Stimulated activated naive B cell treated with anti-CD40 and anti-IgM and Interleukin-4, amounts not matched to agents 10 μg/mL and 1 μg/mL and 100 μg/mL, for 72 hours (primary cell): Measurements from ENCODE around the gene IL15RA.
"Not testable (repeated sequence)": the region's sequence is repeated elsewhere in the genome, so short reads cannot be mapped to it uniquely, and the experiment has no call there.

ENCODE experiments used
- ATAC-seq, 2 donors: fragments of 150-1000 bp; cut with Tn5 transposase; replicated peaks; 2 replicates each; pipeline ENCODE4 v1.10.0; 2021; ENCODE audit warnings: moderate library complexity in 1 of 2
- DNase-seq: peaks from one replicate; pipeline ENCODE4 v3.0.0; 2021
- H3K27ac Mint-ChIP-seq: one replicate; pipeline ENCODE4 v1.8.0; 2022; ENCODE audit warnings: mild to moderate bottlenecking, mixed read lengths
- H3K27me3 Mint-ChIP-seq, 2 donors: one replicate each; pipeline ENCODE4 v1.8.0; 2022; ENCODE audit warnings: mixed read lengths in 2 of 2
- H3K36me3 Mint-ChIP-seq, 2 donors: one replicate each; pipeline ENCODE4 v1.8.0; 2022; ENCODE audit warnings: mixed read lengths in 2 of 2, mild to moderate bottlenecking in 1 of 2
- H3K4me1 Mint-ChIP-seq, 2 donors: one replicate each; pipeline ENCODE4 v1.8.0; 2022; ENCODE audit warnings: mixed read lengths in 2 of 2, mild to moderate bottlenecking in 1 of 2
- H3K4me3 Mint-ChIP-seq, 2 donors: one replicate each; pipeline ENCODE4 v1.8.0; 2022; ENCODE audit warnings: mild to moderate bottlenecking in 2 of 2, mixed read lengths in 2 of 2, moderate library complexity in 1 of 2
- H3K9me3 Mint-ChIP-seq, 2 donors: one replicate each; pipeline ENCODE4 v1.8.0; 2022; ENCODE audit warnings: mixed read lengths in 2 of 2, mild to moderate bottlenecking in 1 of 2

The IL15RA gene

GRCh38 chr10:5959142-5959541 is 18.2 kb downstream of the IL15RA start:
- DNase-seq (no peak), ATAC-seq (no peak)
- Mint-ChIP-seq H3K9me3 (no peaks in the 10 kb centered on the region), H3K27ac (no peak overlapping the region), H3K36me3 (peaks cover 35 to 48% of the 10 kb centered on the region in 2 donors), H3K4me1 (no peaks in the 10 kb centered on the region), H3K4me3 (no peak overlapping the region), H3K27me3 (no peaks in the 10 kb centered on the region)

GRCh38 chr10:5958675-5959074 is 18.7 kb downstream of the IL15RA start:
- Mint-ChIP-seq H3K36me3 (peaks cover 35 to 49% of the 10 kb centered on the region in 2 donors), H3K4me1 (no peaks in the 10 kb centered on the region), H3K9me3 (no peaks in the 10 kb centered on the region), H3K27ac (no peak overlapping the region), H3K27me3 (no peaks in the 10 kb centered on the region), H3K4me3 (no peak overlapping the region)
- no peak for ATAC-seq
- DNase-seq, result no peak

GRCh38 chr10:5958077-5958476 is 19.3 kb downstream of the IL15RA start:
- Mint-ChIP-seq H3K4me3 (no peak overlapping the region), H3K4me1 (no peaks in the 10 kb centered on the region), H3K27me3 (no peaks in the 10 kb centered on the region), H3K27ac (no peak overlapping the region), H3K36me3 (peaks cover 39 to 53% of the 10 kb centered on the region in 2 donors), H3K9me3 (no peaks in the 10 kb centered on the region)
- no peak for DNase-seq
- no peak for ATAC-seq

GRCh38 chr10:5956146-5956936 is 21.0 kb downstream of the IL15RA start:
- H3K4me1 Mint-ChIP-seq, result no peaks in the 10 kb centered on the region
- H3K4me3 Mint-ChIP-seq, result no peak overlapping the region
- no peak overlapping the region for H3K27ac Mint-ChIP-seq
- ATAC-seq (no peak), DNase-seq (no peak)
- H3K27me3 Mint-ChIP-seq, result no peaks in the 10 kb centered on the region
- H3K36me3 Mint-ChIP-seq, result peaks cover 35 to 43% of the 10 kb centered on the region in 2 donors
- H3K9me3 Mint-ChIP-seq, result no peaks in the 10 kb centered on the region

- H3K4me3 Mint-ChIP-seq, result no peak overlapping the region
- H3K27ac Mint-ChIP-seq, result no peak overlapping the region
- H3K4me1 Mint-ChIP-seq, result peaks cover 0 to 3% of the 10 kb centered on the region in 2 donors
- H3K36me3 Mint-ChIP-seq, result peaks cover 23 to 27% of the 10 kb centered on the region in 2 donors
- H3K27me3 Mint-ChIP-seq, result no peaks in the 10 kb centered on the region
- no peak for DNase-seq
- H3K9me3 Mint-ChIP-seq, result no peaks in the 10 kb centered on the region
- no peak for ATAC-seq
Measured at GRCh38 chr10:5953676-5954075, 23.7 kb downstream of the IL15RA start.

- Mint-ChIP-seq H3K36me3 (peaks cover 22 to 26% of the 10 kb centered on the region in 2 donors), H3K9me3 (no peaks in the 10 kb centered on the region), H3K27me3 (no peaks in the 10 kb centered on the region), H3K4me1 (peaks cover 0 to 3% of the 10 kb centered on the region in 2 donors), H3K27ac (no peak overlapping the region), H3K4me3 (no peak overlapping the region)
- DNase-seq (no peak), ATAC-seq (no peak)
Measured at GRCh38 chr10:5952731-5953385, 24.5 kb downstream of the IL15RA start.

- no peak overlapping the region for H3K4me3 Mint-ChIP-seq
- no peak overlapping the region for H3K27ac Mint-ChIP-seq
- H3K4me1 Mint-ChIP-seq, result peaks cover 0 to 3% of the 10 kb centered on the region in 2 donors
- no peaks in the 10 kb centered on the region for H3K9me3 Mint-ChIP-seq
- no peak for ATAC-seq
- DNase-seq, result no peak
- peaks cover 18 to 21% of the 10 kb centered on the region in 2 donors for H3K36me3 Mint-ChIP-seq
- no peaks in the 10 kb centered on the region for H3K27me3 Mint-ChIP-seq
Measured at GRCh38 chr10:5951721-5952407, 25.5 kb downstream of the IL15RA start.

- no peak for DNase-seq
- H3K4me1 Mint-ChIP-seq, result peaks cover under 1 to 3% of the 10 kb centered on the region in 2 donors
- H3K27ac Mint-ChIP-seq, result no peak overlapping the region
- H3K36me3 Mint-ChIP-seq, result peaks cover 15 to 16% of the 10 kb centered on the region in 2 donors
- H3K4me3 Mint-ChIP-seq, result no peak overlapping the region
- no peak for ATAC-seq
- H3K9me3 Mint-ChIP-seq, result no peaks in the 10 kb centered on the region
- no peaks in the 10 kb centered on the region for H3K27me3 Mint-ChIP-seq
Measured at GRCh38 chr10:5951167-5951711, 26.1 kb downstream of the IL15RA start.

- ATAC-seq (peak in 1 of 2 donors; percentile 65), DNase-seq (no peak)
- Mint-ChIP-seq H3K4me3 (no peak overlapping the region), H3K9me3 (no peaks in the 10 kb centered on the region), H3K27me3 (no peaks in the 10 kb centered on the region), H3K4me1 (peaks cover 9 to 13% of the 10 kb centered on the region in 2 donors), H3K36me3 (peaks cover 12% of the 10 kb centered on the region in 2 donors), H3K27ac (peak overlapping the region; percentile 16)
Measured at GRCh38 chr10:5949009-5949759, 28.2 kb downstream of the IL15RA start.

GRCh38 chr10:5948208-5948585 is 29.1 kb downstream of the IL15RA start:
- H3K4me1 Mint-ChIP-seq, result peaks cover 9 to 13% of the 10 kb centered on the region in 2 donors
- DNase-seq (no peak), ATAC-seq (no peak)
- no peak overlapping the region for H3K4me3 Mint-ChIP-seq
- H3K9me3 Mint-ChIP-seq, result no peaks in the 10 kb centered on the region
- no peaks in the 10 kb centered on the region for H3K27me3 Mint-ChIP-seq
- peaks cover 5 to 6% of the 10 kb centered on the region in 2 donors for H3K36me3 Mint-ChIP-seq
- H3K27ac Mint-ChIP-seq, result no peak overlapping the region

GRCh38 chr10:5947471-5948207 is 29.7 kb downstream of the IL15RA start:
- ATAC-seq, result no peak
- H3K36me3 Mint-ChIP-seq, result peaks cover 3% of the 10 kb centered on the region in 2 donors

GRCh38 chr10:5946786-5947185 is 30.6 kb downstream of the IL15RA start:
- no peak overlapping the region for H3K4me3 Mint-ChIP-seq
- no peaks in the 10 kb centered on the region for H3K9me3 Mint-ChIP-seq
- peaks cover 3% of the 10 kb centered on the region in 2 donors for H3K36me3 Mint-ChIP-seq
- DNase-seq (no peak), ATAC-seq (no peak)
- no peaks in the 10 kb centered on the region for H3K27me3 Mint-ChIP-seq
- no peak overlapping the region for H3K27ac Mint-ChIP-seq
- peaks cover 9 to 13% of the 10 kb centered on the region in 2 donors for H3K4me1 Mint-ChIP-seq

More at GRCh38 chr10:5947471-5948207, 29.7 kb downstream of the IL15RA start:
- Mint-ChIP-seq H3K4me1 (peaks cover 9 to 13% of the 10 kb centered on the region in 2 donors), H3K27me3 (no peaks in the 10 kb centered on the region), H3K27ac (no peak overlapping the region), H3K9me3 (no peaks in the 10 kb centered on the region), H3K4me3 (no peak overlapping the region)
- DNase-seq, result no peak

GRCh38 chr10:5946419-5946775 is 30.9 kb downstream of the IL15RA start:
- not testable (repeated sequence) for H3K27me3 Mint-ChIP-seq, ATAC-seq, H3K9me3 Mint-ChIP-seq, DNase-seq, H3K36me3 Mint-ChIP-seq, H3K27ac Mint-ChIP-seq
- peak overlapping the region in 1 of 2 donors; percentile 39 for H3K4me3 Mint-ChIP-seq
- H3K4me1 Mint-ChIP-seq, result peaks cover 9 to 13% of the 10 kb centered on the region in 2 donors
